Liver (tissue), 3 donors: Measurements from ENCODE around the gene AWAT2.

ENCODE experiments used
- CTCF ChIP-seq: fragments of 150-350 bp; IDR thresholded peaks from 2 replicates; pipeline ENCODE4 v1.5.1; 2017; ENCODE audit warnings: improper control_type of control experiment, low read depth, low read length; ENCODE audit not compliant: missing input control
- FOXA2 ChIP-seq: IDR thresholded peaks from 2 replicates; pipeline ENCODE4 v1.6.1; 2016; ENCODE audit warnings: antibody characterized with exemption
- JUND ChIP-seq, 2 donors: IDR thresholded peaks; 2 replicates each; pipeline ENCODE4 v1.6.1; 2016; ENCODE audit warnings: antibody characterized with exemption in 2 of 2
- REST ChIP-seq: IDR thresholded peaks from 2 replicates; pipeline ENCODE4 v1.6.1; 2016; ENCODE audit warnings: antibody characterized with exemption, mild to moderate bottlenecking
- SP1 ChIP-seq: IDR thresholded peaks from 2 replicates; pipeline ENCODE4 v1.6.1; 2018; ENCODE audit warnings: antibody characterized with exemption, mild to moderate bottlenecking
- TAF1 ChIP-seq: conservative IDR thresholded peaks from 2 replicates; pipeline ENCODE4 v1.6.1; 2016; ENCODE audit warnings: antibody characterized with exemption, mild to moderate bottlenecking
- YY1 ChIP-seq: IDR thresholded peaks from 2 replicates; pipeline ENCODE4 v1.6.1; 2016; ENCODE audit warnings: antibody characterized with exemption, mild to moderate bottlenecking
- TF ChIP-seq, protein P1 (sequence below): IDR thresholded peaks from 2 replicates; pipeline ENCODE4 v1.6.1; 2016; ENCODE audit warnings: antibody characterized with exemption
- donor health status: healthy.
- donor health status: healthy.

DNA sequence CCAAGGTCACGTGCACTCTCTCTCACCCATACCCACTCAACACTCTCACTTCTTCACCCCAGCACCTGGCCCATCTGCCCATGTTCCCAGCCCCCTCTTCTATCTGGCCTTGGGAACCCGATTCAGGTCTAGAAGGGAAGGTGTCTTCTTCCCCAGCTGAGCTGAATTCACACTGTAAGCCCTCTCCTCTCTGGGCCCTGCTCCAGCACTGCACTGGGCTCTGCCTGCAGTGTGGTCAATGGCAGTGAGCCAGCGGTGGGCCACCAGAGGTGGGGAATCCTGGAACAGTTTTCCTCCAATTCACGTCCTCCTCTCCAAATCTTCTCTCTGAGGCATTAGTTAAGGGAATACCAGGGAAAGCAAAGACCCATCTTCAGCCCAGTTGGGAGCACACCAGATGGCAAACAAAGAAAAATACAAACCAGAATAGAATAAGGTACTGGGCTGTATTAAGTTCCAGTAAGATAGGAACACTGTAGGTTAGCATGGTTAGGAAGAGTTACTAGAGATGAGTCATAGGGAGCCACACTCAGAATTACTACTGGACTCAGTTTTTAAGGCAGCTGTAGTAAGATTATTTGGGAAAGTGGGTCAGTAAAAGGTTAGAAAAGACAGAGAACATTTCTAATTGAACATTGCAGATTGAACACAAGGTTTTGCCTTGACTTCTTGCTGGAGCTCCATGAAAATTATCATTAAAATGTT is 5.0 kb downstream of the AWAT2 start:
- TF ChIP-seq CTCF (no peak), SP1 (no peak), YY1 (no peak), FOXA2 (no peak), JUND (IDR thresholded peaks at IDR 0.05) (no peak), REST (no peak), TAF1 (no peak)
- TF ChIP-seq, protein P1, sequence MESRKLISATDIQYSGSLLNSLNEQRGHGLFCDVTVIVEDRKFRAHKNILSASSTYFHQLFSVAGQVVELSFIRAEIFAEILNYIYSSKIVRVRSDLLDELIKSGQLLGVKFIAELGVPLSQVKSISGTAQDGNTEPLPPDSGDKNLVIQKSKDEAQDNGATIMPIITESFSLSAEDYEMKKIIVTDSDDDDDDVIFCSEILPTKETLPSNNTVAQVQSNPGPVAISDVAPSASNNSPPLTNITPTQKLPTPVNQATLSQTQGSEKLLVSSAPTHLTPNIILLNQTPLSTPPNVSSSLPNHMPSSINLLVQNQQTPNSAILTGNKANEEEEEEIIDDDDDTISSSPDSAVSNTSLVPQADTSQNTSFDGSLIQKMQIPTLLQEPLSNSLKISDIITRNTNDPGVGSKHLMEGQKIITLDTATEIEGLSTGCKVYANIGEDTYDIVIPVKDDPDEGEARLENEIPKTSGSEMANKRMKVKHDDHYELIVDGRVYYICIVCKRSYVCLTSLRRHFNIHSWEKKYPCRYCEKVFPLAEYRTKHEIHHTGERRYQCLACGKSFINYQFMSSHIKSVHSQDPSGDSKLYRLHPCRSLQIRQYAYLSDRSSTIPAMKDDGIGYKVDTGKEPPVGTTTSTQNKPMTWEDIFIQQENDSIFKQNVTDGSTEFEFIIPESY: no peak
